ENCODE results near the gene MICAL2.

MICAL2 gene

DNA sequence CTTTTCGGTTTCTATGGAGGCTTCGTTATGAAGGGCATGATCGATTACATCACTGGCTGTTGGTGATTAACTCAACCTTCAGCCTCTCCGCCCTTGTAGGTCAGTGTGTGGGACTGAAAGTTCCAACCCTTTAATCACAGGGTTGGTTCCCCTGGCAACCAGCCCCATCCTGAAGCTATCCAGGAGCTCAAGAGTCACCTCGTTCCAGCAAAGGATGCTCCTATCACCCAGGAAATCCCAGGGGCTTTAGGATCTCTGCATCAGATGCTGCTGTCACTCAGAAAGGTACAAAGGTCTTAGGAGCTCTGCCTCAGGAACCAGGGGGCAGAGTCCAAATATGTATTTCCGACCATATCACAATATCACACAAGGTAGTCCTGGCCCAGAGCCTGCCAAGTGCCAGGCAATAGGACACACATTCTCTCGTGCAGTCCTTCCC lies 143.5 kb downstream of the MICAL2 start:
- no peak for DNase-seq

DNA sequence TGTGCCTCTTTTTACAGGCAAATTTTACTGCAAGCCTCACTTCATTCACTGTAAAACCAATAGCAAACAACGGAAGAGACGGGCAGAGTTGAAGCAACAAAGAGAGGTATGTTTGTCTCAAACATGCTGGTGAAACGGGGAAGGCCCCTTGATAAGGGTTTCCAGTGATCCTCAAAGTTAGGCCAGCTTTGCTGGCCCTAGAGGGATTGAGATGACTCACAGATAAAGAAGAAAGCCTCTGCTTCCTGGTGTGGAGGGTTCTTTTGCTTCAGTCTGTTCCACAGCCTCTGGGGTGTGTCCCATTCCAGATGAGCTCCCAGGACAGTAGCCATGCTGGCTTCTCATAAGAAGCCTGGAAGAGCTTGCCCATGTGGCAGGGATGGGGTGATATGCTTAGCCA lies 148.1 kb downstream of the MICAL2 start:
- DNase-seq = no peak

DNA sequence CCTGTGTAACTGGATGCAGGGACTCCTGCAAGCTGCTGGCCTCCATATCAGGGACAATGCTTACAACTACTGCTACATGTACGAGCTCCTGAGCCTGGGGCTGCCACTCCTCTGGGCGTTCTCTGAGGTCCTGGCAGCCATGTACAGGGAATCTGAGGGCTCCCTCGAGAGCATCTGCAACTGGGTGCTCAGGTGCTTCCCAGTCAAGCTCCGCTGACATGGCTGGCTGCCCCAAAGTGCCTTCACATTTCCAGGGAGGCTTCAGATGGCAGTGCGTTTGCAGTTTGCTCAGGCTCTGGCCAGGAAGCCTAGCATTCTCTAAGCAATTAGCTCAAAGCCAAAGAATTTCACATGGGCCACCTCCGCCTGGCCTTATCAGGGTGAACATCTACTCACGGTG lies 149.6 kb downstream of the MICAL2 start:
- no peak for DNase-seq

DNA sequence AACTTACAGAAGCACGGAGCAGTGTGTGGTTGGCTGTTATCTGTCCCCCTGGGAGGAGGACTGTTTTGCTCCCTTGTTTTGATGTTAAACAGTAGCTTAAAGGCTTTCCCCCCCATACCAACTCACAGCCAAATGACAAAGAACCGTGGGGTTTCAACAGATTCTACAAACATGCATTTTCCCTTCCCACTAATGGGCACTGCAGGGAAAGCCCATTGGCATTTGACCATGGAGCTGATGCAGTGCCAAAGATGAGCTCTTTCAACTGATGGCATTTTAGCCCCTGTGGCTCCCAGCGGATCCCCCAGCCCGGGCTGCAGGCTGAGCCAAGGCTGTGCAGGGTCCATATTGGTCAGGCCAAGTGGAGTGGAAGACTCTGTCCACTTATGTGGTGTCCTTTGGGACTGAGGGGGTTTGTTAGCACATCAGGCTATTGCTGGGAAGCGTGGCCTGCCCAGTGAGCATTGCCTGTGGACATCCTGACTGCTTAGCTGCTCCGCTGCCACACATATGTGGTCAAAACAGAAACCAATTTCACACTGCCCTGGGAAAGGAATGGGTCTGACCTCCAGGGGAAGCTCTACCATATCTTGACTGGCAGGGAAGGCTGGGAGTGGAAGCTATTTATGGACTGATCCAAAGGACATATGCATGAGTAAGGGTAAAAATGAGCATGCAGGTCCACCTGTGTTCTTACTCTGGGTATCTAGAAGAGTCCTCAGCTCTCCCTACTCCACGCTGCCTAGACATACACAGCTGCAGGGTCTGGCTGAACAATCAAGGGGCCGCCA lies 150.5 kb downstream of the MICAL2 start:
- DNase-seq = no peak

DNA sequence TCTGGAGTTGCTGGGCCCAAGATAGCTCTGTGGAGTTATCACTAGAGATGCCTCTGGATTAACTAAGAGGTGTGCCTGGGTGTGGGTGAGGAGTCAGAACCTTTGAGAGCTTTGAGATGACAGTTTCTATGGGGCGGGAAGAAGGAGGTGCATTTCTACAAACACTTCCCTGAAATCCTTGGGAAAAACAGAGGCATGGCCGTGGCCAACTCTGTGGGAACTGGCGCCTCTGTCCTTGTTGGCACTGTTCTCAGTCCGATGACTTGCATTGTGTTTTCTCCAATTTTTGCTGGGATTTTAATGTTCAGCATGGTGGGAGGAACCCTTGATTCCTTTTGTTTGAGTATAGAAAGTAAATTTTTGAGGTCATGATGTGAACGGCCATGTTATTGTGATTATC lies 151.2 kb downstream of the MICAL2 start:
- no peak for DNase-seq

- no peak for DNase-seq
Measured at GRCh38 chr11:12263141-12263693, 152.8 kb downstream of the MICAL2 start.

DNA sequence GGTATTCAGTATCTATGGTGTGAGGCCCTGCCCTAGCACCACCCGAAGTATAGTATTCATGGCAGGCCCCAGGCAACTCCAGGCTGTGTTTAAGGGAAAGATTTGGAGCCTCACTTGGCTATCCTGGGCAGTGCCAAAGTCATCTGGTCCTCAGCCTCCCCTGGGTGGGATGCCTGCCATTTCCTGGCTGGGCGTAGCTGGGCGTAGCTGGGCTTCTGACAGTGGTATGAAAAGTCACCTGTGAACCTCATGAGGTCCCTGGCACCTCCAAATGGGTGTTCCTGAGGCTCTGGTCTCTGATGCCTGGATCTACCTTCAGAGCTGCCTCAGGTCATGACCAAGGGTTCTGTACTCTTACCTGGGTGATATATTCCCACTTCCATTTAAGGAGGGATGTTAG lies 154.0 kb downstream of the MICAL2 start:
- DNase-seq = no peak

GRCh38 chr11:12266132-12266531 lies 155.7 kb downstream of the MICAL2 start:
- no peak for DNase-seq

GRCh38 chr11:12266943-12267342 lies 156.6 kb downstream of the MICAL2 start:
- DNase-seq = no peak

GRCh38 chr11:12267921-12268320 lies 157.5 kb downstream of the MICAL2 start:
- DNase-seq = no peak

- no peak for DNase-seq
Measured at GRCh38 chr11:12269104-12269441, 158.7 kb downstream of the MICAL2 start.

- DNase-seq = no peak
Measured at GRCh38 chr11:12269446-12270214, 159.2 kb downstream of the MICAL2 start.

DNA sequence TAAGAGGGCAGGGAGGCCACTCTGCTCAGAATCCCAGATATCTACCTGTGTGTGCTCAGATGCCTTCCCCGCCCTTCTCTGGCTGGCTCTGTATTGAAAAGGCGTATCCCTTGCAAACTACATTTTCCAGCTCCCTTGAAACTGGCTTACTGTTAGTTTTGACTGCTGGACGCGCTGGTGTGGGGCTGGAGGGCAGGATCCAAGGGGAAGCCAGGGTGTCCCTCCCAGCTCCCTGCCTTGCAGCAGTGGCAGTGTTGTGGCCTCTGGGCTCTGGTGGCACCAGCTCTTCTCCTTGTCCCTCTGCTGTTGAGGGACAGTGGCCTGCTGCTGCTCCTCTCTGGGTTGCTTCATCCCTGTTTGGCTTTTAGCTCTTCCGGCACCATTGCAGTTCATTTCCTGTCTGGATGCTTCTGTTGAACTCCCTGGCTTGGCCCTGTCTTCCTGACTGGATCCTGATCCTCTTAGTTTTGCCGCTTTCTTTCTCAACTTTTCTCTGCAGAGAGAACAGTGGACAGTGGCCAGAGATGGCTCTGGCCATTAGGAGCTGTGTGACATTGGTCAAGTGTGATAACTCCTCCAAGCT lies 159.9 kb downstream of the MICAL2 start:
- no peak for DNase-seq

GRCh38 chr11:12270817-12271216 lies 160.4 kb downstream of the MICAL2 start:
- no peak for DNase-seq

DNA sequence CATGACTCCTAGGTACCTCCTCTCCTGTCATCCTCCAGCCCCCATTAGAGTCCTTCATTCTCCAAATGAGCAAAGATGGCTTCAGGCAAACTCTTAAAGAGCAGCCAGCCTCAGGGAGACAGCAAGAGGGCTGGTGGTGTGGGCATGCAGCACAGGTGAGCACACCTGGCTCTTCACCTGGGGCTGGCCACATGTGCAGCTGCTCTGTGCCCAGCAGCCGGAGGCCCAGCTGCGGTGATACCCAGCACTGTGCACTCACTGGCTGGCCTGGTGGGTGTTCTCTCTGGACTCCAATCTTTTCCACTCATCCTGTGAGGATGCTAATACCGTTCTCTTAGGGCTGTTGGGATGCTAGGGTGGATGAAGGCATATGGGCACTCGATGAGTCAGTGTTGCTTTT lies 160.9 kb downstream of the MICAL2 start:
- DNase-seq = no peak

DNA sequence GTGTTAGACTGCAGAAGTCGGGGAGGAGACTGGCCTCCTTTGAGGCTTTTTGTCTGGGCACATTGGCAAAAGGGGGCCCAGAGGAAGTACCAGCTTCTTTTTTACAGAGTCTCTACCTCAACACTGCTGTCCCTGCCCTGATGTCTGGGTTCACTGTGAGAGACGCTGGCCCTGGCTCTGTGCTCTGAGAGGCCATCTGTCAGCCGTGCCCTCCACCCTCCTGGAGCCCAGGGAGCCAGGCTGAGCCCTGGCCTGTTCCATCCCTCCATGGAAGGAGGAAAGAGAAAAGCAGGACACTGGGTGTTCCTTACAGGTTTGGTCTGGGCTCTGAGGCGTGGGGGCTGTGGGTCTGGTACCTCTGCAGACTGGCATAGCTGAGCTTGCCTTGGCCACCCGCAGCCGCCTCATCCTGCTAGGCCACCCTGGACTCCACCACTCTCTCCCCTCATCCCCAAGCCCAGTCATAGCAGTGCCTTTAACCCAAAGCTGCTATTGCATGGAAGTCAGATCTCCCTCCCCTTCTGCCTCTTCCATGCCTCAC lies 161.5 kb downstream of the MICAL2 start:
- DNase-seq = no peak

DNA sequence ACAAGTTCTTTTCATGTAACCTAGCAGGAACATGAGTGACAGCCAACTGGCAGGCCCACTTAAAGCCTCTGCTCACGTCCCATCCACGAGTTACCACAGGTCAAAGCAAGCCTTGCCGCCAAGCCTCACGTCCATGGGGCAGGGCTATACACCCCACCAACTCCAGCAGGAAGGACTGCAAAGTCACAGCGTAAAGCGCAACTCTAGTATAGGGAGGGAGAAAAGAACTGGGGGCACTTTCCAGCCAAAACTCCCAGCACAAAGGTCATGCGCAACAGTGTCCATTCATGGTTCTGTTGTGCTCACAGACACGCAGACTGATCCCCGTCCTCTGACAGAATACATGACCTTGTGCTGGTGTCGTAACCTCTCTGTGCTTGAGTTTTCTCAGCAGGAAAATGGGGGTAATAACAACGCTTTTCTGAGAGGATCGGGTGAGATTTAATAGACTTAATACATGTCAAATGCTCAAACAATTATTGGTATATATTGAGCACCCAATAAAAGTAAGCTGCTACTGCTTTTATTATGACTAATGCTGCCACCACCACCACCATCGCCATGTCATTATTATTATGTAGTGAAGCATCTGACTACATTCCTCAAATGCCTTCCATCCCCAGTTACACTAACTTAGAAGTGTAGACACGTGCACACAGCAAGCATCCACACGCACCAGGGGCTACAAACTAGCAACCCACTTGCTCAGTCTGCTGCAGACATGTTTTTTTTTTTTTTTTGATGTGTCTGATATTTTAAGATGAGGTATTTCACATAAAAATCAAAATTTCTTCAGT lies 162.6 kb downstream of the MICAL2 start:
- no peak for DNase-seq

DNA sequence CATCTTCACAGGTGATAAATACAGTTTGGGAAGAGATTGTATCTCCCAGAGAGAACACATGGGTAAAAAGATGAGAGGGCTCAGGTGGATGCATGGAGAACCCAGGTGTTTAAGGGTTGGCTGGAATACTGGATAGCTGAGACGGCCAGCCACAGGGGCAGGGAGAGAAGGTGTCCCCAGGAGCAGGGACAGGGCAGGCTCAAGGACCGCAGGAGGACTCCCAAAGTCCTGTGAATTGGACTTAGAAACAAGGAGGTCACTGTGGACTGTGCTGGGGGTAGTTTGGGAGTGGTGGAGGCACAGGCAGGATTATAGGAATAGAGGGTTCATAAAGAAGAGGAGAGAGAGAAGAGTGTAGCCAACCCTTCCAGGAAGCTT lies 163.2 kb downstream of the MICAL2 start:
- DNase-seq = no peak

GRCh38 chr11:12274056-12274455 lies 163.7 kb downstream of the MICAL2 start:
- DNase-seq = no peak

GRCh38 chr11:12274558-12275197 lies 164.3 kb downstream of the MICAL2 start:
- DNase-seq = no peak

GRCh38 chr11:12275818-12276217 lies 165.4 kb downstream of the MICAL2 start:
- DNase-seq = no peak

DNA sequence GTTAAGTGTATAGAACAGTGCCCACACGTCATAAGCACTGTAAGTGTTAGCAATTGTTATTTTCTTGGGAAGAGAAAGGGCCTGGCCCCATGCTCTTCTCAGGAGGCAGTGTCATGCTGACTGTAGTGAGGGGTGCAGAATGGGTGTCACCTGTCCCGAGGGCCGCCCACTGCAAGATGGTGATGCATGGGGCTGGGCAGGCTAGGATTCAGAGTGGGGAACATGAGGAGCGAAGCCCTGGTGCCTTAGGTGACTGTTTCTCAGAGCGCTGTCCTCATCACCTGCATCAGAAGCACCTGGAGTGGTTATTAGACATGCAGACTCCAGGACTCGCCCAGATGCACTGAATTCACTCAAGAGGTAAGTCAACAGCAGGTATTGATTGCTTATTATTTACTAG lies 166.0 kb downstream of the MICAL2 start:
- DNase-seq = peak; percentile 92 to 93

Measured in NCI-H187 (cell line).